NCI-H2196 treated with DMSO at 0.1 percent for 48 hours (cell line): ENCODE data around the gene MYOZ3.

Experiments used
- DNase-seq: peaks from one replicate; lab custom pipeline; 2025; ENCODE audit not compliant: unreplicated experiment; lab: John Stamatoyannopoulos, UW

The MYOZ3 gene

GRCh38 chr5:150700246-150700593 is 39.2 kb downstream of the MYOZ3 start:
- DNase-seq = no peak

DNA sequence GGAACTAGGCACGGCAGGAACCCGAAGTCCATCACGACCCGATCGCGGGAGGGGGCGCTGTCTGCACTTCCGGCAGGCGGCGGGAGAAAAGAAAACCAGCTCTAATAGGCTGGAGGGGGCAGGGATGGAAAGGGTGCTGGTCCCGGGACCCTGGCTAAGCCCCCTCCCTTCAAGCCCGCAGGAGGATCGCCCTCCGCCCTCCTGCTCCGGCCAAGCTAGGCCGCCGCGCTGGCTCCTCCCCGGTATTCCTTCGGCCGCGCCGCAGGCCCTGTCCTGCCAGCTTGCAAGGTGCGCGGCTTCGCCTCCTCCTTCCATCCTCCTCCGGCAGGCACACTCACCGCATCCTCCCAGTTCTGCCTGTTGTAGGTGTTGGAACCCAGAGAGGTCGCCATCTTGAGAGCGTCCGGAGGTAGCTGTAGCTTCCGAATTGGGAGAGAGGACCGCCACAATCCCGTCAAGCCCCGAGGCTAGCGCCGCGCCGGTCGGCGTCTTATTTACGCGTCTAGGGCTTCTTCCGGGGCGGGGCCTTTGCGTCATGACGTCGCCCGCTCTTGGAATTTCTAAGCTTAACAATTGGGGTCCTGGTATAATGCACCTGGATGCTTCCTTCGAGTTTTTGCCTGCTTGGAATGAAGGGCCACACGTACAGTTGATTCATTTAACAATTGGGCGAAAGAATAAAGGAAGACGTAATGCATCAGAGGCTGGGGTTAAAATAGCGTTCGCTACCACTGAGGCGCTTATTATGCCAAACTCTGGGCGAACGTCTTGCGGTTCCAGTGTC is 39.7 kb downstream of the MYOZ3 start, which contains the start of gene RBM22:
RBM22 (minus strand) TSS at position 469 of the 784 bp plus-strand sequence; CDS start at position 392, 77 bp downstream.
- peak; percentile 84 for DNase-seq

- no peak for DNase-seq
Measured at GRCh38 chr5:150703762-150704161, 42.7 kb downstream of the MYOZ3 start.

DNA sequence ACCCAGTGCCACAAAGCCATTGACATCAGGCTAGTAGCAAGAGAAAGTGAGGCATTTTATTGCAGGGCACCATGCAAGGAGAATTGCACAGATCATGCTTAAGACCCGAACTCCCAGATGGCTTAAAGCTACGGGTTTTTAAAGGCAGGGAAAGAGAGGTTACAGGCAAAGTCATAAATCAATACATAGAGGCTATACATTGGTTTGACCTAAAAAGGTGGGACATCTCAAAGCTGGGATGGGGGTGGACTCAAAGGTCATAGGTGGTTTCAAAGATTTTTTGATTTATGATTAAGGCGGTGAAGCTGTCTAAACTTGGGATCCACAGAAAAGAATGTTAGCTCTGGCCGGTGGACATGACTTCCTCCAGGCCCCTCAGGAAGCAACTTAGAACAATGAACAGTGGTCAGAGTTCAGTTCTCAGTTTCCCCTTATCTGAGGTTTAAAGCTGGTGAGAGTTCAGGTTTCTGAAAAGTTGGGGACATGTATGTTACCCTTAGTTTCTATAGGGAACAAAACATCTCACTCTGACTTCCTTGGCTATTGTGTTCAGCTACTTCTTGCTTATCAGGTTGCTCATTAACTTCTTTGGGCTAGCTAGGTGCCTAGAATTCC is 45.8 kb downstream of the MYOZ3 start:
- no peak for DNase-seq

- no peak for DNase-seq
Measured at GRCh38 chr5:150710165-150710564, 49.1 kb downstream of the MYOZ3 start.

DNA sequence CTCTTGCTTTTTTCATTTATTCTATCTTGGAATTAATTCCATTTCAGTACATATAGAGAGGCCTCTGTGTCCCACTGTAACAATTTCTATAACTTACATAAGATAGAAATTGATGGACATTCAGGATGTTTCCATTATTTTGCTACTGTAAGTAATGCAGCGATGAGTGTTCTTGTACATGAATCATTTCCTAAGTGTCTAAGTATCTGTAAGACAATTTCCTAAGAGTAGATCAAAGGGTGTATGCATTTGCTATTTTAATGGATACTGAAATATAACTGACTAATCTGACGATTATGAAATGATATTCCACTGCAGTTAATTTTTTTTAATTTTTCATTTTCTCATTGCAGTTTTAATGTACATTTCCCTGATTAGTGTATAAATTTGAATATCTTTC is 62.8 kb downstream of the MYOZ3 start:
- no peak for DNase-seq
